ENCODE data around the gene FOXK1. TPM values are rescaled to one million over a fixed set of nuclear protein-coding genes. Genes with fewer than 3 reads are reported as not detected.

The FOXK1 gene
- total RNA-seq, 1 donor from 2014 or later, result 53.6 TPM

GRCh38 chr7:4712281-4713182 is 30.4 kb downstream of the FOXK1 start:
- H3K27ac Mint-ChIP-seq (ENCODE audit: unreplicated experiment), result no peak overlapping the region
- Histone ChIP-seq H3K9me3 (ENCODE audit: insufficient read depth, low read depth, low read length) (no peaks in the 10 kb centered on the region), H3K79me2 (ENCODE audit: insufficient read depth, low read length) (peaks cover 100% of the 10 kb centered on the region), H3K4me1 (ENCODE audit: insufficient read depth, low read length) (peaks cover 34% of the 10 kb centered on the region), H3K36me3 (ENCODE audit: insufficient read depth, low read length) (no peaks in the 10 kb centered on the region), H3K27ac (ENCODE audit: low read depth, low read length) (no peak overlapping the region), H3K27me3 (ENCODE audit: insufficient read depth, low read length) (no peaks in the 10 kb centered on the region), H2AFZ (ENCODE audit: low read depth, low read length) (no peak overlapping the region), H3K9ac (ENCODE audit: low read length) (no peak overlapping the region), H3K4me2 (ENCODE audit: low read length) (peak overlapping the region; percentile 26), H3K4me3 (ENCODE audit: insufficient read depth, low read depth, low read length) (no peak overlapping the region), H4K20me1 (ENCODE audit: insufficient read depth, low read length) (peaks cover 79% of the 10 kb centered on the region)
- TF ChIP-seq EZH2 (IDR thresholded peaks at IDR 0.05; ENCODE audit: insufficient read depth, low read length), result no peak
- no peak for TF ChIP-seq CTCF (IDR thresholded peaks at IDR 0.05; ENCODE audit: insufficient read depth, low read depth, low read length)
- H3K36me3 Mint-ChIP-seq (ENCODE audit: low read depth, unreplicated experiment), result peaks cover 22% of the 10 kb centered on the region
- H3K4me1 Mint-ChIP-seq (ENCODE audit: low read depth, unreplicated experiment), result peaks cover 38% of the 10 kb centered on the region
- H3K4me3 Mint-ChIP-seq (ENCODE audit: unreplicated experiment), result no peak overlapping the region
- no peak for FAIRE-seq
- peak; percentile 29 for DNase-seq (ENCODE audit: low read depth)
- no peaks in the 10 kb centered on the region for H3K27me3 Mint-ChIP-seq (ENCODE audit: low read depth, unreplicated experiment)
- H3K9me3 Mint-ChIP-seq (ENCODE audit: unreplicated experiment), result peaks cover 5% of the 10 kb centered on the region

GRCh38 chr7:4713183-4713784 is 31.2 kb downstream of the FOXK1 start:
- no peaks in the 10 kb centered on the region for H3K27me3 ChIP-seq (ENCODE audit: insufficient read depth, low read length)
- no peak overlapping the region for H3K4me2 ChIP-seq (ENCODE audit: low read length)
- TF ChIP-seq EZH2 (IDR thresholded peaks at IDR 0.05; ENCODE audit: insufficient read depth, low read length) (no peak), CTCF (IDR thresholded peaks at IDR 0.05; ENCODE audit: insufficient read depth, low read depth, low read length) (no peak)
- DNase-seq (ENCODE audit: low read depth) (peak; percentile 59), FAIRE-seq (no peak)
- Mint-ChIP-seq H3K36me3 (ENCODE audit: low read depth, unreplicated experiment) (peaks cover 28% of the 10 kb centered on the region), H3K27me3 (ENCODE audit: low read depth, unreplicated experiment) (no peaks in the 10 kb centered on the region), H3K27ac (ENCODE audit: unreplicated experiment) (no peak overlapping the region), H3K4me1 (ENCODE audit: low read depth, unreplicated experiment) (peaks cover 32% of the 10 kb centered on the region), H3K4me3 (ENCODE audit: unreplicated experiment) (no peak overlapping the region), H3K9me3 (ENCODE audit: unreplicated experiment) (peaks cover 6% of the 10 kb centered on the region)
- no peak overlapping the region for H3K4me3 ChIP-seq (ENCODE audit: insufficient read depth, low read depth, low read length)
- H4K20me1 ChIP-seq (ENCODE audit: insufficient read depth, low read length), result peaks cover 87% of the 10 kb centered on the region
- H3K9me3 ChIP-seq (ENCODE audit: insufficient read depth, low read depth, low read length), result no peaks in the 10 kb centered on the region
- no peak overlapping the region for H3K9ac ChIP-seq (ENCODE audit: low read length)
- peaks cover 100% of the 10 kb centered on the region for H3K79me2 ChIP-seq (ENCODE audit: insufficient read depth, low read length)
- H3K27ac ChIP-seq (ENCODE audit: low read depth, low read length), result no peak overlapping the region
- H2AFZ ChIP-seq (ENCODE audit: low read depth, low read length), result no peak overlapping the region
- no peaks in the 10 kb centered on the region for H3K36me3 ChIP-seq (ENCODE audit: insufficient read depth, low read length)
- peaks cover 27% of the 10 kb centered on the region for H3K4me1 ChIP-seq (ENCODE audit: insufficient read depth, low read length)
